GM19099 (cell line): Measurements from ENCODE around the gene MAP3K10.

Experiments used
- POLR2A ChIP-seq: IDR thresholded peaks from 3 replicates; pipeline ENCODE4 v1.6.1; 2011; ENCODE audit warnings: low read depth; ENCODE audit not compliant: insufficient read length; ENCODE audit errors: extremely low read depth

MAP3K10 gene

DNA sequence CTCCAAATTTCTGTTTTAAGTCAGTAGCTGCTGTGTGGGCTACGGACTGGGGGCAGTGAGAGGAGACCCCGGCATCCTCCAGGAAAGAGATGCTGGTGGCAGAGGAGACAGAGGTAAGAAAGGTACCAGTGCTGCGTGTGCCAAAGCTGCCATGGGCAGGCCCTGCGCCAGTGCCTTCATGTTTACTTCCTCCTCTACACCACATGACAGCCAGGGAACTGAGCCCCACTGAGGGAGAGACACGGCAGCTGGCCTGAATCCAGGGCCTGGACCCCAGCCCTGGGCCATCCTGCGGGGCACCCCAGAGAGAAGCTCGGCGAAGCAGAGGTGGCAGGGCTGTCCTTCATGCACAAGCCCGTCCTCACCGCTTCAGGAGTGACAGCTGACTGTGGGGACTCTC, 58.0 kb downstream of the MAP3K10 start:
- no peak for TF ChIP-seq POLR2A

DNA sequence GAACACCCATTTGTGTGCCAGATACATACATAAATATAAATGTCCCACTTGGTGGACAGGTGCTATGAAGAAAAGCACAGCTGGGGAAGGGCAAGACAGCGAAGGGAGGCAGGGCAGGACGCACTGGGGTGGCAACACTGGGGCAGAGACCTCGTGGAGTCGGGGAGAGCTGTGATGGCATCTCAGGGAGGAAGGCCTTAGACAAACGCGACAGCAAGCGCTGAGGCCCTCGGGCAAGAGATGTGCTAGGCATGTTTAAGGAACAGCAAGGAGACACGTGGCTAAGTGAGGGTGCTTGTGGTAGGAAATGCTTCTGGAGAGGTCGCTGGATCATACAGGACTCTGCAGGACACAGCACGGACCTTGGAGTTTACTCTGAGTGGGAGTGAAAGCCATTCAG, 58.6 kb downstream of the MAP3K10 start:
- TF ChIP-seq POLR2A = no peak

DNA sequence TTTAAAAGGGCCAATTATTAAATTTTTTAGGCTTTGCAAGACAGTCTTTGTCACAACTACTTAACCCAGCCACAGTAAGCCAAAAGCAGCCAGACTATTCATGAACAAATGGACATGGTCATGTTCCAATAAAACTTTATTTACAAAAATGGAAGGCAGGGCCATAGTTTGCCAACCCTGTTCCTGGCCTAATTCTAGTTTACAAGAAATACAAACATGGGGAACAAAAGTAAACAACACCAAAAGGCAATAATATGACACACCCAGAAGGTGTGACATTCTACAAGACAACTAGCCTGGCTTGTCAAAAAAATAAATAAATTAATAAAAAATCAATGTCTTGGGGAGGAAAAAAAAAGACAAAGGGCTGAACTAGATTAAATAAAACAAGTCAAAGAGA, 60.0 kb downstream of the MAP3K10 start:
- TF ChIP-seq POLR2A = no peak

DNA sequence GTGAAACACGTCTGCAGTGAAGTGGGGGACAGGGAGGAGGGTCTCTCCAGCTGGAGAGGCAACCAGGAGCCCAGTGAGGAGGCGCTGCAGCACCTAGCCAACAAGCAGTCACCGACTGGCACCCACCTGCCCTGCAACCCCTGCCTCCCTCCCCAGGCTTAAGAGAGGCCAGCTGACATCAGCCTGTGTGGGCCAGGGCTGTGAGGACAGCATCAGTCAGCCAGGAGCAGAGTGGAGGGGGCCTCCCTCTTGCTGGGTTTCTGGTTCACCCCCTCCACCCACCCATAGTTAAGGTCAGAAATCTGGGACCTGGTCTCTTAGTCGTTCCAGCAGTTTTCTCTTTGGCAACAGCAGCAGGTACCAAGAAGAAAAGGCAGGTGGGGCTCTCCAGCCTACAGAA, 60.8 kb downstream of the MAP3K10 start:
- TF ChIP-seq POLR2A = no peak

DNA sequence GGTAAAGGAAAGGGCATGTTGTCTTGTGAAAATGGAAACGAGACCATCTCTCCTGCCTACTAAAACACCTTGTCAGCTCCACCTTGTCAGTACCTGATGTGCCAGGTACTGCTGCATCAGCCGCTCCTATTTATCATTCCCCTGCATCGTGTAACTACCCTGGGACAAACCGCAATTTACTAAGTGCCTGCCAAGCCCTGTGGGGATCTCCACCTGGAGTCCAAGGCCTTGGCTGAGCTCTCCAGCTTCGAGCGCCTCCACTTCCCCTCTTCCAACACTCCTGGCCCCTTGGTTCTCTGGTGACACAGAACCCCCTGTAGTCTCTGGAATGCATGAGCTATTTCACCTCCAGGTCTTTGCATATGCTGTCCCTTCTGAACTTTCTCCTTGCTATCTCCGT, 61.2 kb downstream of the MAP3K10 start:
- TF ChIP-seq POLR2A = no peak

DNA sequence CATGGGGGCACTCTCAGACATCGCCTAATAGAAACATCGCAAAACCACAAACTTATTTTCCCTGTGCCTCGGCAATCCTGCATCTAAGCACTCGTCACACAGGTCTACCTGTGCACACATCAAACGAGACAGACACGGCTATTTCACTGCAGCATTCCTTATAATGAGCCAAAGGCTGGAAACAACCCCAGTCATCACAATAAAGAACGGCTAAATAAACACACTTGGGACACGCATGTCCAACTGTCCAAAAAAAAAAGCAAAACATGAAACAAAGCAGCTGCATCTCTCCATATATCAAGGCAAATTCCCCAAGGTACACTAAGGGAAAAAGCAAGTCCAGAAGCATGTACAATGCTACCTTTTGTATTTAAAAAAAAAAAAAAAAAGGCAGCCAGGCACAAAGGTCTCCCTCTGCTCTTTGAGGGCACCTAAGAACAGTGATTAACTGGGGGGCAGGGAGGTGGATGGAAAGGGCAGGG, 62.4 kb downstream of the MAP3K10 start:
- TF ChIP-seq POLR2A = no peak

DNA sequence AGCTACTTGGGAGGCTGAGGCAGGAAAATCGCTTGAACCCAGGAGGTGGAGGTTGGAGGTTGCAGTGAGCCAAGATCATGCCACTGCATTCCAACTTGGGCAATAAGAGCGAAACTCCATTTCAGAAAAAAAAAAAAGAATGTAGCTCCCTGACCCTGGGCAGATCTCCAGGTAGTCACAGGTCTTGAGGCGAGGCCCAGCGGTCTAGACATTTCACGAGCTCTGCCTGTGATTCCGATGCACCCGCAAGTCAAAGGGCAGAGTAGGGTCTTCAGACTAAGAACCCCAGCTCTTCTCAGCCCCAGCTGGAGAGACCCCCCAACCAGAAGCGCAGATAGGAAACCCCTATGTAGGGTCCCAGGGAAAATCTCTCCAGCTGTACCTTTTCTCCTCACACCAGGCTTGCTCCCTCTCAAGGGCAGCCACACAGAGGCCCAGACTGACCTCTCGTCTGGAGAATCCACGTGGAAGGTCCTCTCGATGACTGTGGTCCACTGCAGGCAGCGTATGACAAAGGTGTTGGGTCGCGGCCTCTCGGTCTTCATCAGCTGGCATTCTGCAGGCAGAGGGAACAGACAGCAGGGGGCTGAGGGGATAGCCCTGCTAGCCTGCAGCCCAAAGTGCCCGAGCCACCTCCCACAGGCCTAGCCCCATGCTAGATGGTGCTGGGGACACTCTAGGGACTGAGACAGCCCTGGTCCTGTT, 63.6 kb downstream of the MAP3K10 start:
- no peak for TF ChIP-seq POLR2A

DNA sequence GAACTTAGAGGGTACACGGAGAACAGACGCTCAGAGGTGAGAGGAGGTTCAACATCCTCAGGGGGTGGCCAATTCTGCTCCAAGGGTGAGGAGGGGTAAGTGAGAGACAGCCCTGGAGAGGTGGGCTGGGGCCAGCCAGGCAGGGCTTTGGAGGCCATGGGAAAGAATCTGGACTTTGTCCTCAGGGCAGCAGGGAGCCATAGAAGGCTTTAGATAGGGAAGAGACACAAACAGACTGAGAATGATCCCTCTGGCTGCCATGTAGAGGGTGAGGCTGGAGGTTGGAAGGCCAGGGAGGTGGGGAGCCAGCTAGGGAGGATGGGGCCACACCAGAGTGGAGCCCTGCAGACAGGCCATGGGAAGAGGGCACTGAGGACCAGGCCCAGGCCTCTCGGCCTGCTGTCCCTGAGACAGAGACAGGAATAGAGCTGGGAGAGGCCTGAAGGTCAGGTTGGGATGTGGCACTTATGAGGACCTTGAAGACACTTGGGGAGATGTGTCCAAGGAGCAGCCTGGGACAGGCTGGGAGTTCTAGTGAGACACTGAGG, 64.5 kb downstream of the MAP3K10 start:
- no peak for TF ChIP-seq POLR2A

DNA sequence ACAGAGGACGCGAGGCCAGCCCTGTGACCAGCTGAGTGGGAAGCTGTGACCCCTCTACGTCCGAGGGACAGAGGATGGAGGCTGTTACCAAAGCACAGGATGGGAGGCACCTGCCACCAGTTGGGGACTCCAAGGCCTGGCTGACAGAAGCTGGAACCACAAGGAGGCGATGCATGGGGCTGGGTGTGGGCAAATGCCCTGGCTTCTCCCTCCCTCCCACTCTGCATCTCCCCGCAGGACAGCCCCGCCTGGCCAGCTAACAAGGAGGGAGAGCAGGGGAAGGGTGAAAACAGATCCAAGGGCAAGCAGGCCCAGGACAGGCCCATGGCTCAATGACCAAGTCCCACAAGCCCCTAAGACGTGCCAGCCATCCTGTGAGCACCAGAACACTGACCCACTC, 65.3 kb downstream of the MAP3K10 start:
- TF ChIP-seq POLR2A = no peak

DNA sequence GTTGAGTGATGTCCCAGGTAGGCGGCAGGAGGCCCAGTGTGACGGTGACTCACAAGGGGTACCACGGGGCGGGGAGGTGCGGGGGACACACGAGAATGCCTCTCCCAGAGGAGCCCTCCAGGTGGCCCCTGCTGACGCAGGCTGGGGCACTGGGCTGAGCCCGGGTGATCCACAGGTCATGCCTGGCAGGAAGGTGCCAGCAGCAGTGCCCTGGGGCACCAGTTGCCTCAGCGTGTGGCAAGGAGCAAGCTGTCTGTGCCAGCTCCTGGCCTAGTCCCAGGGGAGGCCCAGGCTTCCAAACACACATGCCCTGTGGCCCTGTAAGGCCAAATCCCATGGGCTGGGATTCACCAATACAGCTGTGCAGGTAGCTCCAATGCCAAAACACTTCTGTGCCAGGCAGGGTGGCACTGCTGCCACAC, 65.9 kb downstream of the MAP3K10 start:
- no peak for TF ChIP-seq POLR2A

DNA sequence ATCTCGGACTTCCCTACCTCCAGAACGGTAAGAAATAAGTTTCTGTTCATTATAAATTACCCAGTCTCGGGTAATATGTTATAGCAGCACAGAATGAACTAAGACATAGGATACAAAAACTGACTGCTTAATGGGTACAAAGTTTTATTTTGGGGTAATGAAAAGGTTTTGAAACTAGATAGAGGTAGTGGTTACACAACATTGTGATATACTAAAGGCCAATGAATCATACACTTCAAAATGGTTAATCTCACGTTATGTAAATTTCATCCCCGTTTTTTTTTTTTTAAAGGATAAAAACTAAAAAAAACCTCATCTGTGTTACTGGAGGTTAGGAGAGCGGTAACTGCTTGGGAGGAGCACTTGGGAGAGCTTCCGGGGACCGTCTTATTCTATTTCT, 70.4 kb downstream of the MAP3K10 start:
- TF ChIP-seq POLR2A = no peak

DNA sequence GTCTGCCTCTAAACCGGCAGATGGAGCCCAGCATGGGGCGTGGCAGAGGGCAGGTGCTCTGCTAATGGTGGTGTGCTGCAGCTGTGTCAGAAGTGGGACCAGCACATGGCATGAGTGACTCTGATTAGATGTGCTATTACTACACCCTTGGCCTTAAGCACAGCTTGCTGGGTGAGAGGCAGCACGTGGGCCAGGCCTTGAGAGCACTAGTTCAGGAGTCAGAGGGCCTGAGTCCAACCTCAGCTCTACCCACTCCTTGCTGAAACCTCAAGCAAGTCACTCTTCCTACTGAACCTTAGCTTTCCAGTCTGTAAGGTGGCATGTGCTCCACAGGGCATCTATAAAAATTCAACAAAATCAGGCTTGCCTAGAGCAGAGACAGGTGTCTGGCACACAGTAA, 71.2 kb downstream of the MAP3K10 start:
- no peak for TF ChIP-seq POLR2A

DNA sequence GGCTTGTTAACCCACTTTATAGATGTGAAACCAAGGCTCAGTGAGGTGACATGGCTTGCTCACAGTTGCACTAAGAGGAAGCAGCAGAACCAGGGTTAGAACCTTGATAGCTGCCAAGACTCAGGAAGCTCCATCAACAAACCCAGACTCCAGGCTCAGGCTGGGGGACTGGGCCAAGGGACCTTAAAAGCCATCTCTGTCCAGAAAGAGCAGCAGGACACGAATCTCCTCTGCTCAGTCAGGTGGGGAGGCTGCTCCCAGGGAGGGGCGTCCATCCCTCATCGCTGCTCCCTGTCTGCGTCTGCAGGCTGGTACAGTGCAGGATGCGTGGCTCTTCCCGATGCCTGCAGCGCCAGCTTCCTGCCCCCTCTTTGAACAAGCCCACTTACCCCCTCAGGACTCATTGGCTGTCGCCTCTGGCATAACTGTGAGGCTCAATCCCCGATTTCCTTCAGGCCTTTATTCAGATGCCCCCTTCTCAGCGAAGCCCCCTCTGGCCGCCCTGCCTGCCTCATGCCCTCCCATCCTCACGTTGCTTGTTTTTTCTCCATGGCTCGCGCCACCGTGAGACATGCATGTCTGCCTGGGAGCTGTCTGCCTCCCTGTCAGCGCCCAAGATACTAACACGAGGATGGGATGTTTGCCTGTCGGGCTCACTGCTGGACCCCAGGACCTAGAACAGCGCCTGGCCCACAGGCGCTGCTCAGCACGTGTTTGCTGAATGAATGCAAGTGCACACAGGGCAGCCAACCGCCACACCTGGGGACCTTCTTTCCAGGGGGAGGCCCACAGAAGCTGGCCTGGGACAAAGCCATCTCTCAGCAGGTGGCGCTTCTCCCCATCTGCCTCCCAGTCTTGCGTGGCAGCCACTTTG, 72.5 kb downstream of the MAP3K10 start:
- TF ChIP-seq POLR2A = no peak

DNA sequence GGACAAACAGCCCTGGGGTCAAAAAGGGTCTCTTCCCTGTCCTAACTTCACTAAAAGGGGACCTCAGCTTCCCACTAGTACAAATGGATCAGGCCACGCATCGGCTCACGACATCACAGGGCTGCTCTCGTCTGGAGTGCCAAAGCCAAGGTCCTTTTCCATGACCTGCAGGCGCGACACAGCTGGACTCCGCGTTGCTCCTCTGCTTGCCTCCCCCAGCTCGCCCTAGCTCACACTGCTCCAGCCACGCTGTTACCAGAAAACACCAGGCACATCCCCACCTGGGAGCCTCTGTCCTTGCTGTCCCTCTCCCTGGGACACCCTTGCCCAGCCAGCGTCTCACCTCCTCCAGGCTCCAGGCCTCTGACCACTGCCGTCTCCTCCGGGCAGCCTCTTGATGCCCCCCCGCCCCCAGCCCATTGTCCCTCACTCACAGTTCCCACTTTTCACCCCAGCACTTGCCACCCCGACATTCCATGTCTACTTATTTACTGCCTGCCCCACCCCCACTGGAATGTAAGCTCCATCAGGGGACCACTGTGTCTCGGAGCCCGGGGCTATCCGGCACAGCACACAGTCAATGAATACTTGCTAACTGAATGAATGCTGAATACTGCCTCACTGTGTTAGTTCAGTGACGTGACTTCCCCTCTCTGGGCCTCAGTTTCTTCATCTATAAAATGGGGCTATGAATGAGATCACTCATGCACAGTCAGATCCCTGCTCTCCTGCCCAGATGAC, 73.3 kb downstream of the MAP3K10 start:
- TF ChIP-seq POLR2A = no peak
